Endothelial cell of umbilical vein (primary cell): ENCODE data around the gene KCNJ16. TPM values are rescaled to one million over a fixed set of nuclear protein-coding genes. Genes with fewer than 3 reads are reported as not detected.

Experiments used
- BruUV-seq: library from RNA; stranded (reverse); fragments of 400-500 nt; replicated peaks from 2 replicates; lab custom pipeline; 2021; lab: Mats Ljungman, UMichigan
- CTCF ChIA-PET: fragments of 300-600, 350-600 bp; sonication (Branson Sonifier 250); formaldehyde crosslinking; loops from one replicate; lab custom pipeline; 2021; ENCODE audit warnings: antibody characterized with exemption, inconsistent platforms; lab: Charles Lee
- POLR2A ChIA-PET: fragments of 300-600, 350-600 bp; sonication (Branson Sonifier 250); formaldehyde crosslinking; loops from one replicate; lab custom pipeline; 2021; ENCODE audit warnings: antibody characterized with exemption, inconsistent platforms; lab: Charles Lee
- DNase-seq: peaks from one replicate; pipeline ENCODE4 v3.0.0-alpha.2; 2011; ENCODE audit warnings: low read depth, low spot score
- FAIRE-seq: peaks from 2 replicates; lab custom pipeline; 2011; peaks lifted over from hg19 to GRCh38; lab: Jason Lieb, UNC
- H2AFZ ChIP-seq: 2 replicates; pipeline ENCODE4 v1.6.0; 2012; ENCODE audit warnings: low read depth, low read length, control low read depth, inconsistent platforms
- H3K27ac ChIP-seq: 2 replicates; pipeline ENCODE4 v1.5.1; 2011; ENCODE audit warnings: low read depth, mild to moderate bottlenecking, control low read depth, low read length, moderate library complexity; ENCODE audit not compliant: insufficient read depth
- H3K27me3 ChIP-seq, 2 experiments: 2 replicates each; pipeline versions ENCODE4 v1.6.0 to v1.6.1; 2011; ENCODE audit warnings: low read length in 2 of 2, mixed read lengths in 1 of 2; ENCODE audit not compliant: control insufficient read depth in 2 of 2, insufficient read depth in 2 of 2
- H3K36me3 ChIP-seq, 2 experiments: 2 replicates in 1 of 2; 3 replicates in 1 of 2; pipeline ENCODE4 v1.5.1; 2011; ENCODE audit warnings: low read length in 2 of 2, mild to moderate bottlenecking in 1 of 2, moderate library complexity in 1 of 2; ENCODE audit not compliant: control insufficient read depth in 2 of 2, insufficient read depth in 2 of 2; ENCODE audit errors: extremely low read depth in 1 of 2
- H3K4me1 ChIP-seq: 3 replicates; pipeline ENCODE4 v1.5.1; 2011; ENCODE audit warnings: mild to moderate bottlenecking, low read length; ENCODE audit not compliant: control insufficient read depth, insufficient read depth; ENCODE audit errors: extremely low read depth
- H3K4me2 ChIP-seq: 2 replicates; pipeline ENCODE4 v1.6.1; 2011; ENCODE audit warnings: low read length, control low read depth, mixed read lengths; ENCODE audit not compliant: insufficient read depth
- H3K4me3 ChIP-seq, 3 experiments: fragments of 200-600 bp in 1 of 3; sonication (generic), shearing (Covaris generic) in 1 of 3; replicated peaks in 1 of 3; 2 replicates each; pipeline ENCODE4 v1.5.1; 2011 to 2016; ENCODE audit warnings: control low read depth in 3 of 3, low read length in 3 of 3, mild to moderate bottlenecking in 2 of 3, inconsistent platforms in 1 of 3, low read depth in 1 of 3, moderate library complexity in 1 of 3; ENCODE audit not compliant: insufficient read depth in 1 of 3
- H3K79me2 ChIP-seq: 2 replicates; pipeline ENCODE4 v1.6.0; 2012; ENCODE audit warnings: low read length, inconsistent platforms; ENCODE audit not compliant: control insufficient read depth, insufficient read depth
- H3K9ac ChIP-seq: replicated peaks from 2 replicates; pipeline ENCODE3; 2011; ENCODE audit warnings: low read length, control low read depth; ENCODE audit not compliant: insufficient read depth; ENCODE audit errors: extremely low read depth
- H3K9me1 ChIP-seq: replicated peaks from 3 replicates; pipeline ENCODE4 v1.6.0; 2011; ENCODE audit warnings: mild to moderate bottlenecking, low read length; ENCODE audit not compliant: control insufficient read depth, insufficient read depth; ENCODE audit errors: extremely low read depth
- H3K9me3 ChIP-seq: replicated peaks from 2 replicates; pipeline ENCODE4 v1.5.1; 2012; ENCODE audit warnings: low read length, inconsistent platforms; ENCODE audit not compliant: control insufficient read depth, insufficient read depth
- H4K20me1 ChIP-seq: replicated peaks from 2 replicates; pipeline ENCODE3; 2011; ENCODE audit warnings: mild to moderate bottlenecking, low read length; ENCODE audit not compliant: control insufficient read depth, insufficient read depth; ENCODE audit errors: extremely low read depth
- CTCF ChIP-seq, 2 donors: IDR thresholded peaks; 1 replicate in 1 of 2; 2 replicates in 1 of 2; pipeline ENCODE4 v1.5.1; 2011; ENCODE audit warnings: low read length in 2 of 2, mild to moderate bottlenecking in 2 of 2, moderate library complexity in 2 of 2, control low read depth in 1 of 2, inconsistent platforms in 1 of 2, low read depth in 1 of 2; ENCODE audit not compliant: insufficient read depth in 1 of 2; ENCODE audit errors: extremely low read depth in 1 of 2
- EZH2 ChIP-seq: IDR thresholded peaks from 2 replicates; pipeline ENCODE4 v1.6.1; 2012; ENCODE audit warnings: borderline replicate concordance, low read depth, mild to moderate bottlenecking, moderate library complexity, low read length, inconsistent platforms; ENCODE audit not compliant: severe bottlenecking
- FOS ChIP-seq: IDR thresholded peaks from 2 replicates; pipeline ENCODE4 v1.6.1; 2011; ENCODE audit warnings: mild to moderate bottlenecking, low read length, moderate library complexity, borderline replicate concordance; ENCODE audit not compliant: insufficient read depth
- GATA2 ChIP-seq: IDR thresholded peaks from 2 replicates; pipeline ENCODE4 v1.7.0; 2011; ENCODE audit warnings: low read depth, mild to moderate bottlenecking, moderate library complexity, mixed read lengths, low read length; ENCODE audit not compliant: insufficient read length, insufficient read depth
- JUN ChIP-seq: IDR thresholded peaks from 2 replicates; pipeline ENCODE4 v1.6.1; 2011; ENCODE audit warnings: borderline replicate concordance, low read depth; ENCODE audit not compliant: insufficient read length, insufficient read depth
- MYC ChIP-seq: IDR thresholded peaks from one replicate; pipeline ENCODE4 v1.6.1; 2011; ENCODE audit warnings: mild to moderate bottlenecking, low read depth, low read length
- POLR2A ChIP-seq: IDR thresholded peaks from 2 replicates; pipeline ENCODE4 v1.6.1; 2012; ENCODE audit warnings: low read depth, mild to moderate bottlenecking, control low read depth, low read length
- POLR2AphosphoS5 ChIP-seq: IDR thresholded peaks from 2 replicates; pipeline ENCODE4 v1.6.1; 2012; ENCODE audit warnings: low read depth, mild to moderate bottlenecking, control low read depth, low read length, moderate library complexity; ENCODE audit not compliant: insufficient read depth
- dilution Hi-C: fragments of 300-500 bp; cut with MboI; formaldehyde crosslinking; loops from one replicate; pipeline ENCODE4 v1.15.0; 2019; ENCODE audit warnings: low sequenced_read_pairs; ENCODE audit not compliant: extremely low pct_ligation_motif_present
- intact Hi-C: fragments of 100-400 bp; cut with micrococcal nuclease; formaldehyde crosslinking; loops from one replicate; pipeline ENCODE4 v1.10.0; 2022
- polyA plus RNA-seq, 4 experiments: library from polyadenylated mRNA; depleted of rRNA in 3 of 4; stranded (reverse) in 3 of 4; unstranded in 1 of 4; fragments of >200 nt; gene quantifications; 2 replicates each; pipeline versions ENCODE4 v1.2.1 to v1.2.3, GENCODE V29; 2011 to 2012; ENCODE audit warnings: missing spikeins in 1 of 4
- total RNA-seq: library from RNA; stranded (reverse); gene quantifications from 2 replicates; pipeline ENCODE4 v1.2.3, GENCODE V29; 2021
- TF ChIP-seq, protein P1 (sequence below): IDR thresholded peaks from 2 replicates; pipeline ENCODE4 v1.6.1; 2011; ENCODE audit not compliant: insufficient read depth, insufficient read length

The KCNJ16 gene
- total and polyA plus RNA-seq, 2 donors (not counting 3 experiments of a cell fraction or from before 2014, with no cell fraction given), result 0.07 TPM; not detected in 1

DNA sequence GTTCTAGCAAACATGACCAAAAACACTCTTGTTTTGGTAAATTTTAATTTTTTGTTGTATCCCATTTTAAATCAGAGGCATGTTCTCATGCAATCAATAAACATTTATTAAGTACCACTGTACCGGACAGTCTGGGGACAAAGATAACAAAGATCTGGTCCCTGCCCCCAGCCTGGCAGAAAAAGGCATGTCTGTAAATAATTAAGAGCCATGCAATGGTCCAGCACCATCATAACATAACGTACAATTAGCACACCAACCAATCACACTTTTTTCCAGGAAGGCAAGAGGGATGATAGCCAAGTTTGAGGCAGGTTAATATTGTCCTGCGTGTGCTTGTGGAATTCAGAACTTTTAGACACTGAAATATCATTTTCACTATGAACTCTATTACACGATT is 3.5 kb downstream of the KCNJ16 start:
- H3K27me3 ChIP-seq, result no peaks in the 10 kb centered on the region
- BruUV-seq, result no TSS peak
- DNase-seq (no peak), FAIRE-seq (no peak)
- no peaks in the 10 kb centered on the region for H3K4me1 ChIP-seq
- TF ChIP-seq FOS, result no peak
- no peak for TF ChIP-seq POLR2AphosphoS5
- TF ChIP-seq CTCF (IDR thresholded peaks at IDR 0.05; ENCODE audit: extremely low read depth in 1 of 2, insufficient read depth in 1 of 2, low read depth in 1 of 2, low read length in 2 of 2), result no peak
- no peak for TF ChIP-seq MYC
- no peak for TF ChIP-seq GATA2
- TF ChIP-seq, protein P1, sequence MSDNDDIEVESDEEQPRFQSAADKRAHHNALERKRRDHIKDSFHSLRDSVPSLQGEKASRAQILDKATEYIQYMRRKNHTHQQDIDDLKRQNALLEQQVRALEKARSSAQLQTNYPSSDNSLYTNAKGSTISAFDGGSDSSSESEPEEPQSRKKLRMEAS, result no peak
- no peak for TF ChIP-seq JUN
- no peak for TF ChIP-seq EZH2
- no peak for TF ChIP-seq POLR2A
- intact Hi-C loops, result no loop called here
- CTCF ChIA-PET, result no interaction called here
- dilution Hi-C loops, result no loop called here
- no peaks in the 10 kb centered on the region for H3K9me3 ChIP-seq
- no peaks in the 10 kb centered on the region for H3K36me3 ChIP-seq
- no peak overlapping the region for H3K4me2 ChIP-seq
- no peaks in the 10 kb centered on the region for H3K9me1 ChIP-seq
- H2AFZ ChIP-seq, result no peak overlapping the region
- H3K4me3 ChIP-seq, result no peak overlapping the region
- H3K79me2 ChIP-seq, result no peaks in the 10 kb centered on the region
- H3K27ac ChIP-seq, result no peak overlapping the region
- H4K20me1 ChIP-seq, result no peaks in the 10 kb centered on the region
- H3K9ac ChIP-seq, result no peak overlapping the region
- POLR2A ChIA-PET, result no interaction called here
